ENCODE data around the gene ALKBH2.

Gene ALKBH2

DNA sequence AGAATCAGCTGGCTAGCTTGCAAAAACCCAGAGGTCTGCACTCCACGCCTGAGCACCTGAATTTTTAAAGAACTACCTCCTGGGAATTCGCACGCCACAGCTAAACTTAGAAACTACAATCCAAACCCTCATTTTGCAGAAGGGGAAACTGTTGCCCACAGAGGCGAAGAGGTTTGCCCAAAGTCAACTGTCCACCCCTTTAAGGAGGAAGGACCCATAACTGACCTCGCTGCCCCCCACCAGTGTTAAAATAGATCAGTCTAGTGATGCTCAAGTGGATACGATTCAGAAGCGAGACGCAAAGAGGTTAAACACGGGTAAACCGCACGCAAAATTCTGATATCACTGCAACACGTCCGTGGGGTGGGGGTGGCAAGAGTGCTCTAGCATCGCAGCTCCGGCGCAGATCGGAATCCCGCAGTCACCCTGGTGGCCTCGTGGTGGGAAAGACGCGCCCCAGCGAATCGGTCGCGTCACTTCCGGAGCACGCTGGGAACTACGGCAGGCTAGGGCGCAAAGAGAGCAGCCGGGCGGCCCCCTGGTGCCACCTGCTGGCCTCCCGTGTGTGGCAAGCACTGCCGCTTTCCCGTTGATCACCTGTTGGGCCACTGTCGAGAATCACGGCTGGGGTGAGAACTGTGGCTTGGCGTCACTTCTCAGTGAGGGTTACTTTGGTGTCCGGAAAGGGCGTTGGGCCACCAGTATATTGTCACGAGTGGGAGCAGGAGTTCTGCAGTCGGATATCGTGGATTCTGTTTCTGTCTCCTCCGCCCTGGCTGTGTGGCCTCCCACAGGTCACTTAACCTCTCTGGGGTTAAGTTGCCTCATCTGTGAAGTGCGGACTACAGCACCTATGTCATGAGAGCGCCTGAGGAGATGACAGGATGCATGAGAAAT lies at the start of gene ALKBH2:
Gene ALKBH2, minus strand, starts transcription at position 451 of the 897 bp plus-strand sequence. CDS start 686 bp downstream, outside the sequence.
- peak; percentile 85 for DNase-seq

DNA sequence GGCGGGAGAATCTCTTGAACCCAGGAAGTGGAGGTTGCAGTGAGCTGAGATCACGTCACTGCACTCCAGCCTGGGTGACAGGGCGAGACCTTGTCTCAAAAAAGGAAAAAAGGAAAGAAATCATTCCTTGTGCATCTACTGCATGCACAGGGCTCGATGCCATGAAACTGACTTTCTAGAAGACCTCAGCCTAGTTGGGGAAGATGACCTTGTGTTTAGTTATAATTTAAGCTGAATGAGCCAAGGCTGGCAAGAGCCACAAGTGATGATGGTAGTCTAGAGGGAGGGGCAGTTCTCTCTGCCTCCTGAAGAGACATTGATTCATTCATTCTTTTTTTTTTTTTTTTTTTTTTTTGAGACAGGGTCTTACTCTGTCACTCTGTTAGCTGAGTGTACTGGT lies 47.3 kb upstream of the ALKBH2 start:
- no peak for DNase-seq

DNA sequence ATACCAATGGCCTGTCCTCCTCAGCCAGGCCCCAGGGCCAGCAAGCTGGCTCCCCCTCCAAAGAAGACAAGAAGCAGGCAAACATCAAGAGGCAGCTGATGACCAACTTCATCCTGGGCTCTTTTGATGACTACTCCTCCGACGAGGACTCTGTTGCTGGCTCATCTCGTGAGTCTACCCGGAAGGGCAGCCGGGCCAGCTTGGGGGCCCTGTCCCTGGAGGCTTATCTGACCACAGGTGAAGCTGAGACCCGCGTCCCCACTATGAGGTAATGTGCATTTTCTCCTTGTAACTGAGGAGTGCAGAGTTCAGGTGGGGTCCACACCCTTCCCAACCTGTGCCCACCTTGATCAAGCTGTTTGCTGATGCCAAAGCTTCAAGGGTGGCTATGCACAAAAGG lies 46.5 kb upstream of the ALKBH2 start:
- no peak for DNase-seq

DNA sequence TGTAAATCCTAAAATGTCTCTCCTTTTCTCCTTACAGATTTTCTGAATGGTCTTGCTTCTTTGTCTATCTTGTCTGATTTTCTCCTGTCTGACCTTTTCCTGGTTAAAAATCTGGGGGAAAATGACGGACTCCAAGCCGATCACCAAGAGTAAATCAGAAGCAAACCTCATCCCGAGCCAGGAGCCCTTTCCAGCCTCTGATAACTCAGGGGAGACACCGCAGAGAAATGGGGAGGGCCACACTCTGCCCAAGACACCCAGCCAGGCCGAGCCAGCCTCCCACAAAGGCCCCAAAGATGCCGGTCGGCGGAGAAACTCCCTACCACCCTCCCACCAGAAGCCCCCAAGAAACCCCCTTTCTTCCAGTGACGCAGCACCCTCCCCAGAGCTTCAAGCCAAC lies 46.1 kb upstream of the ALKBH2 start:
- DNase-seq, result no peak

DNA sequence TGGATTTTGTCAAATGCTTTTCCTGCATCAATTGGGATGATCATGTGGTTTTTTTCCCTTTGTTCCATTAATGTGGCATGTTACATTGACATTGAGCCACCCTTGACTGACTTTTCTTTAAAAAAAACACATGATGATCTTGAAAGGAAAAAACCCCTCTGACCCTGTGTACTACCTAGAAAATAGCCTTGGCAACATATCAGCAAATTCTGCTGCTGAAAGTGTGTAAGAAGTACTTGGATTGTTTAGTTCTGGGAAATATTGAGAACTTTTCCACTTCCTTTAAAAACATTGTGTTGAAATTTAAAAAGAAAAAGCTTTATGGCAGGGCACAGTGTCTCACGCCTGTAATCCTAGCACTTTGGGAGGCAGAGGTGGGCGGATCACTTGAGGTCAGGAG lies 43.8 kb upstream of the ALKBH2 start:
- no peak for DNase-seq

DNA sequence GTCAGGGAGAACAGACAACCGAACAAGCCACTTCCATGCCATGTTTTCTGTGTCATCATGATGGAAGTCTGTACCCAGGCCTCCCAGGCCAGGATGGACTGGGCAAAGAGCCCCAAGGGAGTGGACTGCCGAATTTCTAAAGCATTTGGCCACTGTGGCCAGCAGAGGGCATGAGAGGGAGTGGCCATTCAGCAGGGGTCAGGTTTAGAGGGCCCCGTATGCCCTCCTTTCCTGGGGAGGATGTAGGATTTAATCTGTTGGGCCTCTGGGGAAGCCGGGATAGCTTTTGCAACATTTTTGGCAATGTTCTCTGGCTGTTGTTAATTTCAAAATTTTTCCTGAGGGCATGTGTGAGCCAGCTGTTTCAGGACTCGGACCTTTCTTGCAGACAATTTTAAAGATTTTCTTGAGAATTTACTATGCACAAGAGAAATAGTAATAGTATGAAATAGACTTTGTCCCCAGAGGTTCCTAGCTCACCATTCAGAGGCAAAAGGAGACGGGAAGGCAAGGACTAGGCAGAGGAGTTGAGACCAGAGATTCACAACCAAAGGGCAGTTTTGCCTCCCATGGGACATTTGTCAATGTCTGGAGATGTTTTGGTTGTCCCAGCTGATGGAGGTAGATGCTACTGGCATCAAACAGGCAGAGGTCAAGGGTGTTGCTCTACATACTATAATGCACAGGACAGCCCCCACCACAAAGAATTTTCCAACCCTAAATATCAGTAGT lies 41.1 kb upstream of the ALKBH2 start:
- DNase-seq, result no peak

DNA sequence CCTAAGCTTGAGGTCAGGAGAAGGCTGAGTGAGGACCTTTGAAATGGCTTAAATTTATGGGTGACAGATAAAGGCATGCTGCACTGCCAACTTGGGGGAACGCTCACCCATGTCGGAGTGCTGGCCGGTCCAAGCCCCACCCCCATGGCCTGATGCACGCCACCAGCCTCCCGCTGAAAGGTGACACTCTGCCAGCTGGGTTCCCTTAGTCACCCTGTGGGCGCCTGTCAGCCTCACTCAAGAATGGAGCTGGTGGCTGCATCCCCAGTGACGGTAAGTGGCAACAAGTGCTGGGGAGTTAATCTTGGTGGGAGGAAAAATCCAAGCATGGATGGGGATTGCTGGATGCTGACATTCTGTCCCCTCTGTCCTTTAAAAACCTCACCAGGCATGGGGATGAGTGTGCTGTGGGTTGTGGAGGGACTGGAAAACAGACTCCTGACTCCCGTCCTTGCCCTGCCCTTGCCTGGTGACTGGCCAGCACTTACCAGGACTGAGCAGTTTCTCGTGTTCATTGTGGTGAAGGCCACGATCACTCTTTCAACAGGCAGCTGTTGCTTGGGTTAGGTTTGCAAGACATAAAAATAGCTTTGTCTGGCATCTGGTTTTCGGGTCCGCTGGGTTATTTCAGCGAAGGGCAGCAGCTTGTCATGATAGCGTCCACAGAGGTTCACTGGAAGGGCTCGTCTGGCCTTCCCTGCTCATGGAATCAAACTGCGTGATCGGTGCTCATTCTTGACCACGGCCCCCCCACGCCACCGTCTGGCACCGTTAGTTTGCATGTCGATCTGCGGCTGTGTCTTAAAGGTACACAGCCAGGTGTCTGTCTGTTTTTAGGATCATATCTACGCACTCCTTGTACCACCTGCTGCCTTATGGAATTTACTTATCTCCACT lies 38.1 kb upstream of the ALKBH2 start:
- no peak for DNase-seq

DNA sequence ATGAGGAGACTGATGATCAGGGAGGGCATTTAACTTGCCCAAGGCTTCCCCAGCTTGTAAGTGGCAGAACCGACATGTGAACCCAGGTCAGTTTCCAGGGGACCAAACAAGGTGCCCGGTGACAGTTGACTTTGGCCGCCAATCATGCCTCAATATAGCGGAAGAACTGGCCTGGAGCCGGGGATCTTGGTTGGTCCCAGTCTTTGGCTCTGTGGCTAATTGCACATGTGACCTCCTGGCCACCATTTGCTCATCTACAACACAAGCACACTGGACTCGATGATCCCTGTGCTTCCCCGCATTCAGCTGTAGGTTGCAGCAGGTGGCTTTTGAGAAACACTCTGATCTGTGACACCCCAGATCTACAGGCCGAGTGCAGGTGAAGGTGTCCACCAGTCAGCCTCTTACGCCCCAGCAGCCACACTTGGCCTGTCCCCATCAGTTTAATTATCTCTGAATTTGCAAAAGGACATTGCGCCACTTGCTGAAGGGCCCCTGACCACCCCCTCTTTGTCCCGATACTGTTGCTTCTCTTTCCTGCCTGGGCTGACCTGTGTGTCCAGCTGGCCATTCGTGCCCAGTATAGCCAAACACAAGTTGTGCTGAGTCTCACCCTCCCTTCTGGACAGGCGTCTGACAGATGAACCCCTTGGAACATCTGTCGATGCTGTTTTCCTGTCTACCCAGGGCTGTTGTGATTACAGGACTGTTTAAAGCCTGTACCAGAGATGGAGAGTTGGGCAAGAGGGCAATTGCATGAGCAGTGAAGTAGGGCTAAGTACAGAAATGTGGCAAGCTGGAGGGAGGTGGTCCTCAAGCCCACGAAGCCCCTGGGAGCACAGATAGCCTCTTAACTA lies 37.3 kb upstream of the ALKBH2 start:
- no peak for DNase-seq

DNA sequence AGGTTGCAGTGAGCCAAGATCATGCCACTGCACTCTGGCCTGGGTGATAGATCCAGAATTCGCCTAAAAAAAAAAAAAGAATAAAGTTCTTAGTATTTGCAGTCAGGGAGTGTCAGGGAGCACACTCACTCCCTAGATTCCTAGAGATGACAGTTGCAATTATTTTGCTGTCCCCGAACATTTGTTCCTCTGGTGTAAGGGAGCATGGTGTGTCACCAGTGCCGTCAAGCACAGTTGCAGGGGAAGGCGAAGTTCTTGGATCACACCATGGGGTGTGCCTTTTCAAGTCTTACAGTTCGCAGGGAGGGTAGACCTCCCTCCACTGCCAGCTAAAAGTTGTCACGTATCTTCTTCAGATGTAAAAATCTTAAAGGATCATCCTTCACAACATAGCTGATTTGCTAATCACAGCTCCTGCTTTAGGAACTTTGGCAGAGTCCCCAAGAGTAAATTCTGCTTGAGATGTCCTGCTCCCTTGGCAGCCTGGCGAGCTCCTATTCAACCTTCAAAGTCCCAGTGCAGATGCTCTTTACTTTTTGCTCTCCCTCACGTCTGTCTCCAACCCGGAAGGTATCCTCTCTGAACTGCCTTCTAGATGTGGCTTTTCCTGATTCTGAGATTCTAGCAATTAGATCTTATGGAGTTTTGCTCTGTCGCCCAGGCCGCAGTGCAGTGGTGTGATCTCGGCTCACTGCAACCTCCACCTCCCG lies 34.4 kb upstream of the ALKBH2 start:
- DNase-seq, result no peak

DNA sequence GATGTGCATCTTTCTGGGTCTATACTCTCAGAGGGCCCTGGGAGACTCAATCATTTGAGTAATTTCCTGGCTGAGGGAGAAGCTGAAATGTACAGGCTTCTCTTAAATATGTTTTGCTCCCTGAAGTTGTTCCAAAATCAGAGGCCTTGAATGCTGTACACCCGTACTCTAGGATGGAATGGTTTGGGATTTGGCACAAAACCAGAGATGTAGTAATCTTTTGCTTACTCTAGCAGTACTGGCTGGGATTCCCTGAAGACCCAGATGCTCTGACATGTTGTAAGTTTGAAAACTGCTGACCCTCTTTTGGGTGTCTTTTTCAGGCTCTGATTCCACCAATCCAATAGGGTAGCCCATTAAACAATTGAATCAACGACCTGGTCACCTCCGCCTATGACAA lies 33.5 kb upstream of the ALKBH2 start:
- no peak for DNase-seq

DNA sequence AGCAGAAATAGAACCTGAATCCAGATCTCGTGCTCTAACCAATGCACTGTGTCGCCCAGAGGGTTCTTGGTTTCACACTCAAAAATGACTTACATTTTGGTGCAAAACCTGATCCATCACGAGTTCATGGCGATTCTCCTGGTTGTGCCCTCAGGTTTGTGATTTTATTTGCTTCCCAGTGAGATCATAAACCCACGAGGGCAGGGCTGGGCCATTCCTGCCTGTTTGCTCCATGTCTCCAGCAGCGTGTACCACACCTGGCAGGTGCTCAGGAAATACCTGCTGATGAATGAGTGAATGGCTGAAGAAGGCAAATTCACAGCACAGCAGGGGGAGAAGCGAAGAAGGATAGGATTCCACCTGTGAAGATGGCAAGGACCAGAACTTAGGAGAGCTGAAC lies 32.5 kb upstream of the ALKBH2 start:
- DNase-seq, result no peak

DNA sequence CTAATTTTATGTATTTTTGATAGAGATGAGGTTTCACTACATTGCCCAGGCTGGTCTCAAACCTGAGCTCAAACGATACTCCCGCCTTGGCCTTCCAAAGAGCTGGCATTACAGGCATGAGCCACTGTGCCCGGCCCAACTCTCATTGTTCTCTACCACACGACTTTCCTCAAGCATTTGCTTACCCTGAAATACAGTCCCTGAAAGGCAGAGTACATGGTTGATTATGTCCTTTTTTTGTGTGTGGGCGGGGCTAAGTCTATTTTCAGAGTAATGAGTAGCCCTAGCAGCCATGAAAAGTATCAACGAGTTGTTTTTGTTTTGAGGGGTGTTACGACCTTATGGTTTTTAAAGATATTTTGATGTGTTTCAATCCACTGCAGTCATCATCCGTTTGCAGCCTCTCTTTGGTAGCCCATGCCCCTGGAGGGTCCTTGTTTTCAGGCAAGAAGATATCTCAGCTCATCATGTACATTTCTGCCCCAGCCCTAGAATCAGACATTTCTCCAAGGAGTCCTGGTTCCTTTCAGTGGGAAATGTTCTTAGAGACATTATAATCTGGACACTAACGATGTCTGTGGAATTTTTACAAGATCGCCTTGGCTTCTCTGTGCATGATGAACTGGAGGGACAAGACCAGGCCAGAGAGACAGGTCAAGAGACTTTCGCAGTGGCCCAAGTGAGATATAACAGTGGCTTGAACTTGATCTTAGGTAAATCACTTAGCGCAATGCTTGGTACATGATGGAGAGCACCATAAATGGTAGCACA lies 31.8 kb upstream of the ALKBH2 start:
- no peak for DNase-seq

DNA sequence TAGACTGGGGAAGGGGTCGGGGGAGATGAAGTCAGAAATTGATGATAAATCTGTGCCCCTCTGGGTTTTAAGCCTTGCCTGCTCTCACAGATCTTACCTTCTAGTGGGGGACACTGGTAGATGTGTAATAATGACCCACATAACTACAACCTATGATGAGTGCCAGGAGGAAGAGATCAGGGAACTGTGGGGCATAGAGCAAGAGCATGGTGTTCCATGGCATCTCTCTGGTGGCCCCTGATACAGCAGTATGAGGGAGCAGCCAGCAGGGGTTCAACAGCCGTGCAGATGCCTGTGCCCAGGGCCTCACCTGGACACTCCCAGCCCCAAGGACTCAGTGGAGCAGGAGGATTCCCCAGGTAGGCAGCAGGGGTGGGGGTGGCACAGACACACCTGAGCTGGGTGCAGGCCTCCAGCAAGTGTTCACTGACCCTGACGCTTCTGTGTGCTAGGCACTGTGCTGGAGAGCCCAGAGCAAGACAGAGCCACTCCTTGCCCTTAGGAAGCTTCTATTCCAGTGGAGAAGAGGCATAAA lies 28.1 kb upstream of the ALKBH2 start:
- DNase-seq, result no peak

DNA sequence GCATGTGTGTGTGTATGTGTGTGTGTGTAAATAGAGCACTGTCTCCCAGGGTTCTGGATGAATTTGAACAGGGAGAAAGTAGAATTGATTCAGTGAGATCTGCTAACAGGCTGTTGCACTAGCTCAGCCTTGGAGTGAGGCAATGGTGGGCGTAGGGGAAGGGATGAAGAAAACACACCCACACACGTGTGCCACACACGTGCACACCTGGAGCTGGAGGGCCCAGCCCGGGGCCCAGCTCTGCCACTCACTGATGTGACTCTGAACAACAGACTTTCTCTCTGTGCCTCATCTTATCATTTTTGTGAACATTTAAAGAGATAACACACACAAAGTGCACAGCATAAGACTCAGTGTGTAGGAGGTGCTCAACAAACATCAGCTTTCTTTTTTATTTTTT lies 27.3 kb upstream of the ALKBH2 start:
- DNase-seq, result no peak

DNA sequence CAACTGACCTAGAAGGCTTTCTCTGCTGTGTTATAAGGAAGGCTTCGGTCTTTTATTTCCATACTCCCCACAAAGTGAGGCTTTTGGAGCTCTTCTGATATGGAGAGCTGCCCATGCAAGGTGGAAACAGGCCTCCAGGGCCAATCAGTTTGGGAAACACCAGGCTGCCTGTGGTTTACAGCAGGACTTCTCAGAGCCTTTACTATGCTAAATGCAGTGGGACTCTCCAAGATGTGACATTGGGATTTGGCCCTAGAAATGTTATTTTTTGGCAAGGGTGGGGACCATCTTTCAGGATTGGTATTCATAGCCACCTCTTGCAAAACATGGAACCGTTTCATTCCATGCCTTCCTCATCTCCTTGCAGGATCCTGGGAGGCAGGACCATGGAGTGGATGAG lies 26.8 kb upstream of the ALKBH2 start:
- no peak for DNase-seq

DNA sequence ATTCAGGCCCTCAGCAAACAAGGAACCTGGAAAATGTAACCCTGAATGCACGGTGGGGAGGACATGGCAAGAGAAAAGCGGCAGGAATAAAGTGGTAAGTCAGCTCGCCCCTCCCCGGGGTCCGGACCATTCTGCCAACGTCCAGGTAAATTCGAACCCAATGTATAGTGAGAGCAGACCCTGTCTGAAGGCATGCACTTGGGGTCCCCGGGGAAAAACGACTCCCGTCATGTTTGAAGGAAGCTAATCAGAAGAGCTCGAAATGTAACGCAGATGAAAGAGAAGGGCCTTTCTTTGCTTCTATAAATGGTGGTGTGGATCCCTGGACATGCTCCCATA lies 23.3 kb upstream of the ALKBH2 start:
- no peak for DNase-seq

DNA sequence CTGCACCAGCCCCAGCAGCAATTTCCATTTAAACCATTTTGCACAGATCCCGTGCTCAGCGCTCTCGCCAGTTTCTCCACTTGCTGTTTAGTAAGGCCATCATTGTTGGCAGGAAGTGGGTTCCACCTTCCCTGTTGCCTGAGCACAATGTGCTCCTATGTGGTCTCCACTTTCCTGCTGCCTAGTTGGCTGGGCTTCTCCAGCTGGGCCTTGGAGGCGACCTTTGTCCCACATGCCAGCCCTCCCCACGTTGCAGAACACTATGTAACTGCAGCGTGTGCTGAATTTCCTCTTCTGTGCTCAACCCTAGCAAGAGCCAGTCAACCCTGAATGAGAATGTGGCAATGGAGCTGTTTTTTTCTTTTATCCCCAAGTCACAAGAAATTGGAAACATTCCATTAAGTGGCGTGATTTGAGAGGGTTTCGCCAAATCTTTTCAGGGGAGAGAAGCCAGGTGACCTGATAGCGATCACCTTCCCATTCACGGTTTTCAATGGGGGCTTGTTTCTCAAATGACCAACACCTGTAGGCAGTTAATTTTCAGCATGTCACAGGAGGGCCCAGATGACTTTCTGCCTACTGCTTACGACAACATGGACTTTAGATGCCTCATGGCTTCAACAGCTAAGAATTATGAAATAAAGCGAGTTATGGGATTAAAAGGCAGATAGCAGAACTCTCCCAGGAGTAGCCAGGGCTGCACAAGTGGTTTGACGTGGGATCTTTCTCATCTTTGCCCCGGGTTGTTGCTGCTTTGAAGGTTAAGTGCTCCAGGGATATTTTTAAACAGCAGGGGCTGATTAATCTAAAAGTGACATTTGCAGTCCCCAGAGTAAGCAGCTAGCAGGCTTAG lies 22.7 kb upstream of the ALKBH2 start, which contains the start of gene ACACB:
Gene ACACB, plus strand, starts transcription at position 830 of the 853 bp plus-strand sequence. CDS start 22,819 bp downstream, outside the sequence.
- DNase-seq, result peak; percentile 10

DNA sequence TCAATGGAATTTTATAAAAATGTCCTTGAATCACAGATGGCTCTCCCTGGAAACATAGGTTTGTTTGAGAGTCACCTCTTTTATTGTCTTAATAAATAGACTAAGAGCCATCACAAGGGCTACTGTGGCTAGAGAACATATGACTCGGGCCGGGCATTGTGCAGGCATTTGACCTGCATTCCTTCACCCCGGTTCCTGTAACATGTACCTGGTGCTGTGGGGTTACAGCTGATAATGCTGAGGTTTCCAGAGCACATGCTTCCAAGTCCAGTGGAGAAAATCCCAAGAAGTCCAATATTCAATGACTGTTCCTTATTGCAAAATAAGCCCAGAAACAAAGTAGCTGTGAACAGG lies 22.1 kb upstream of the ALKBH2 start:
- no peak for DNase-seq

DNA sequence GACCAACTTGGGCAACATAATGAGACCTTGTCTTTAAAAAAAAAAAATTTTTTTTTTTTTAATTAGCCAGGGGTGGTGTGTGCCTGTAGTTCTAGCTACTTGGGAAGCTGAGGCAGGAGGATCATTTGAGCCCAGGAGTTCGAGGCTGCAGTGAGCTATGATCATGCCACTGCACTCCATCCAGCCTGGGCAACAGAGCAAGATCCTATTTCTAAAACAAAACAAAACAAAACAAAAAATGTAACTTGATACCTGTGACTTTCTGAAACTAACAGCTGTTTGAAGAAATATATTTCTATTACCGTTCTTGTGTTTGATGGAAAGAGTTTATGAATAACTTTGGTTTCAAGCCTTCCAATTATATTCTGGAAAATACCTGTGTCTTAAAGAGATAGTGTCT lies 21.4 kb upstream of the ALKBH2 start:
- no peak for DNase-seq

Data from GDM1 (cell line).